ENCODE measurements around the gene HERPUD1.

- TF ChIP-seq CREM (CRISPR knock-in tag; IDR thresholded peaks at IDR 0.05): no peak
- TF ChIP-seq ESRRA (CRISPR knock-in tag; IDR thresholded peaks at IDR 0.05; ENCODE audit: borderline replicate concordance): no peak
- no peak for TF ChIP-seq SP1 (CRISPR knock-in tag; conservative IDR thresholded peaks at IDR 0.05)
- TF ChIP-seq CTCF (IDR thresholded peaks at IDR 0.05): no peak
- no peak for TF ChIP-seq JUN (CRISPR knock-in tag; IDR thresholded peaks at IDR 0.05)
- no peak for TF ChIP-seq ZNF317 (CRISPR knock-in tag; IDR thresholded peaks at IDR 0.05; ENCODE audit: borderline replicate concordance, low read depth)
- no peak for TF ChIP-seq TEAD4 (CRISPR knock-in tag; IDR thresholded peaks at IDR 0.05)
- no peak for TF ChIP-seq IRF1 (CRISPR knock-in tag; IDR thresholded peaks at IDR 0.05)
- TF ChIP-seq ELF4 (CRISPR knock-in tag; IDR thresholded peaks at IDR 0.05; ENCODE audit: low read depth): no peak
- no peak for TF ChIP-seq FOXP1 (CRISPR knock-in tag; IDR thresholded peaks at IDR 0.05; ENCODE audit: borderline replicate concordance)
- TF ChIP-seq MAX (CRISPR knock-in tag; IDR thresholded peaks at IDR 0.05): no peak
- no peak for TF ChIP-seq STAT6 (CRISPR knock-in tag; conservative IDR thresholded peaks at IDR 0.05; ENCODE audit: low read depth)
- no peak for TF ChIP-seq ATF2 (CRISPR knock-in tag; IDR thresholded peaks at IDR 0.05; ENCODE audit: borderline replicate concordance, low read depth)
- TF ChIP-seq FOXJ3 (CRISPR knock-in tag; IDR thresholded peaks at IDR 0.05; ENCODE audit: borderline replicate concordance): no peak
Observed at GRCh38 chr16:56936950-56937349, 5.0 kb downstream of the HERPUD1 start.

Measured in WTC11 (cell line).